ENCODE data around the gene LRRC27. TPM values are rescaled to one million over a fixed set of nuclear protein-coding genes. Genes with fewer than 3 reads are reported as not detected.
"Not testable (repeated sequence)": the region's sequence is repeated elsewhere in the genome, so short reads cannot be mapped to it uniquely, and the experiment has no call there.

The LRRC27 gene
- total and polyA plus RNA-seq, 2 experiments from 2014 or later = 7.5 to 9.6 TPM

GRCh38 chr10:132350391-132350790, 18.4 kb downstream of the LRRC27 start:
- Histone ChIP-seq H3F3A (ENCODE audit: insufficient read depth) (no peaks in the 10 kb centered on the region), H3K36me3 (ENCODE audit: low read depth) (no peaks in the 10 kb centered on the region), H3K4me2 (ENCODE audit: unreplicated experiment) (no peak overlapping the region), H3K4me1 (ENCODE audit: insufficient read depth) (no peaks in the 10 kb centered on the region), H3K9me3 (ENCODE audit: low read depth) (no peaks in the 10 kb centered on the region), H3K9ac (no peak overlapping the region), H3K9me2 (ENCODE audit: insufficient read depth) (no peaks in the 10 kb centered on the region), H3K27ac (no peak overlapping the region), H3K4me3 (no peak overlapping the region), H2AFZ (no peak overlapping the region), H3K27me3 (replicated peaks; ENCODE audit: insufficient read depth) (no peaks in the 10 kb centered on the region), H3K79me2 (ENCODE audit: insufficient read depth) (no peaks in the 10 kb centered on the region), H4K20me1 (ENCODE audit: insufficient read depth) (no peaks in the 10 kb centered on the region)
- DNase-seq = no peak
- WGBS, 2 experiments (ENCODE audit: low coverage in 1 of 2, low lambda C conversion rate in 2 of 2, missing lambda C conversion rate in 2 of 2) = 85 to 89% methylated on average over 11 of the region's 11 CpGs
- in situ Hi-C loops (cut with MboI) = no loop called here
- no peak for TF ChIP-seq EZH2 (IDR thresholded peaks at IDR 0.05; ENCODE audit: insufficient read depth, poor library complexity, severe bottlenecking)
- no peak for TF ChIP-seq EZH2phosphoT487 (IDR thresholded peaks at IDR 0.05; ENCODE audit: insufficient read depth, low read depth)

- Histone ChIP-seq H3K9ac (no peak overlapping the region), H4K20me1 (ENCODE audit: insufficient read depth) (no peaks in the 10 kb centered on the region), H3K27me3 (replicated peaks; ENCODE audit: insufficient read depth) (no peaks in the 10 kb centered on the region), H3K36me3 (ENCODE audit: low read depth) (no peaks in the 10 kb centered on the region), H3K4me3 (no peak overlapping the region), H3F3A (ENCODE audit: insufficient read depth) (no peaks in the 10 kb centered on the region), H3K79me2 (ENCODE audit: insufficient read depth) (no peaks in the 10 kb centered on the region), H3K9me3 (ENCODE audit: low read depth) (no peaks in the 10 kb centered on the region), H2AFZ (no peak overlapping the region), H3K27ac (no peak overlapping the region), H3K9me2 (ENCODE audit: insufficient read depth) (no peaks in the 10 kb centered on the region), H3K4me1 (ENCODE audit: insufficient read depth) (no peaks in the 10 kb centered on the region), H3K4me2 (ENCODE audit: unreplicated experiment) (no peak overlapping the region)
- TF ChIP-seq EZH2 (IDR thresholded peaks at IDR 0.05; ENCODE audit: insufficient read depth, poor library complexity, severe bottlenecking) (no peak), EZH2phosphoT487 (IDR thresholded peaks at IDR 0.05; ENCODE audit: insufficient read depth, low read depth) (no peak)
- 90 to 92% methylated on average over 15 to 17 of the region's 17 CpGs for WGBS, 2 experiments (ENCODE audit: low coverage in 1 of 2, low lambda C conversion rate in 2 of 2, missing lambda C conversion rate in 2 of 2)
- DNase-seq = no peak
- in situ Hi-C loops (cut with MboI) = no loop called here
Measured at GRCh38 chr10:132350946-132351345, 19.0 kb downstream of the LRRC27 start.

- H2AFZ ChIP-seq = no peak overlapping the region
- no peak overlapping the region for H3K9ac ChIP-seq
- H3K4me3 ChIP-seq = no peak overlapping the region
- H3K4me2 ChIP-seq (ENCODE audit: unreplicated experiment) = no peak overlapping the region
- no peak for DNase-seq
- H3K4me1 ChIP-seq (ENCODE audit: insufficient read depth) = no peaks in the 10 kb centered on the region
- H3K79me2 ChIP-seq (ENCODE audit: insufficient read depth) = no peaks in the 10 kb centered on the region
- H3F3A ChIP-seq (ENCODE audit: insufficient read depth) = no peaks in the 10 kb centered on the region
- no peak for TF ChIP-seq EZH2 (IDR thresholded peaks at IDR 0.05; ENCODE audit: insufficient read depth, poor library complexity, severe bottlenecking)
- TF ChIP-seq EZH2phosphoT487 (IDR thresholded peaks at IDR 0.05; ENCODE audit: insufficient read depth, low read depth) = no peak
- no peaks in the 10 kb centered on the region for H4K20me1 ChIP-seq (ENCODE audit: insufficient read depth)
- H3K27ac ChIP-seq = no peak overlapping the region
- in situ Hi-C loops (cut with MboI) = no loop called here
- H3K9me2 ChIP-seq (ENCODE audit: insufficient read depth) = no peaks in the 10 kb centered on the region
- no peaks in the 10 kb centered on the region for H3K27me3 ChIP-seq (replicated peaks; ENCODE audit: insufficient read depth)
- 84 to 89% methylated on average over 21 to 25 of the region's 25 CpGs for WGBS, 2 experiments (ENCODE audit: low coverage in 1 of 2, low lambda C conversion rate in 2 of 2, missing lambda C conversion rate in 2 of 2)
- no peaks in the 10 kb centered on the region for H3K36me3 ChIP-seq (ENCODE audit: low read depth)
- H3K9me3 ChIP-seq (ENCODE audit: low read depth) = no peaks in the 10 kb centered on the region
Measured at GRCh38 chr10:132351611-132352010, 19.6 kb downstream of the LRRC27 start.

- not testable (repeated sequence) for H3K36me3 ChIP-seq (ENCODE audit: low read depth)
Measured at GRCh38 chr10:132352462-132353308, 20.7 kb downstream of the LRRC27 start.

More at GRCh38 chr10:132352462-132353308, 20.7 kb downstream of the LRRC27 start:
- H3K4me1 ChIP-seq (ENCODE audit: insufficient read depth); H3K9me2 ChIP-seq (ENCODE audit: insufficient read depth); H3F3A ChIP-seq (ENCODE audit: insufficient read depth); H3K79me2 ChIP-seq (ENCODE audit: insufficient read depth); H3K4me2 ChIP-seq (ENCODE audit: unreplicated experiment); H3K9ac ChIP-seq; H3K27me3 ChIP-seq (replicated peaks; ENCODE audit: insufficient read depth); in situ Hi-C loops (cut with MboI); H2AFZ ChIP-seq; H3K9me3 ChIP-seq (ENCODE audit: low read depth); H3K4me3 ChIP-seq; H4K20me1 ChIP-seq (ENCODE audit: insufficient read depth); H3K27ac ChIP-seq: not testable (repeated sequence)
- WGBS, 2 experiments (ENCODE audit: low coverage in 1 of 2, low lambda C conversion rate in 2 of 2, missing lambda C conversion rate in 2 of 2) = 52 to 55% methylated on average over 20 to 40 of the region's 44 CpGs
- peak; percentile 66 for DNase-seq
